Muscle of leg (tissue), 11 donors: Measurements from ENCODE around the gene SERPINI2. TPM values are rescaled to one million over a fixed set of nuclear protein-coding genes. Genes with fewer than 3 reads are reported as not detected.
"Not testable (repeated sequence)": the region's sequence is repeated elsewhere in the genome, so short reads cannot be mapped to it uniquely, and the experiment has no call there.

Experiments used
- DNase-seq: peaks from one replicate; pipeline ENCODE4 v3.0.0; 2013
- H3K27ac ChIP-seq: one replicate; pipeline ENCODE4 v1.5.1; 2013; ENCODE audit warnings: mild to moderate bottlenecking, low read length, control low read depth
- H3K27me3 ChIP-seq: one replicate; pipeline ENCODE4 v1.6.1; 2013; ENCODE audit warnings: low read length; ENCODE audit not compliant: control insufficient read depth, insufficient read depth
- H3K36me3 ChIP-seq: one replicate; pipeline ENCODE4 v1.6.1; 2013; ENCODE audit warnings: low read length; ENCODE audit not compliant: control insufficient read depth, insufficient read depth
- H3K4me1 ChIP-seq: one replicate; pipeline ENCODE4 v1.6.1; 2013; ENCODE audit warnings: low read length; ENCODE audit not compliant: control insufficient read depth, insufficient read depth
- H3K4me3 ChIP-seq: one replicate; pipeline ENCODE4 v1.5.1; 2013; ENCODE audit warnings: low read length, control low read depth
- H3K9me3 ChIP-seq: replicated peaks from 2 replicates; pipeline ENCODE4 v1.6.1; 2013; ENCODE audit warnings: low read depth, low read length; ENCODE audit not compliant: control insufficient read depth
- WGBS: methylation state at CpG from one replicate; pipeline ENCODE4 v1.1.5; 2013; ENCODE audit warnings: missing lambda C conversion rate; ENCODE audit not compliant: insufficient coverage; 5-methylcytosine and 5-hydroxymethylcytosine counted together
- polyA plus RNA-seq, 8 donors: library from polyadenylated mRNA; unstranded; fragments of 120-200 nt; gene quantifications; one replicate each; pipeline versions ENCODE4 v1.2.1 to v1.2.3, GENCODE V29; 2013; ENCODE audit warnings: inconsistent platforms in 1 of 8, low replicate concordance in 1 of 8; ENCODE audit not compliant: insufficient read length in 8 of 8, insufficient read depth in 1 of 8
- total RNA-seq: library from RNA; stranded (reverse); fragments of 120-200 nt; gene quantifications from one replicate; pipeline ENCODE4 v1.2.4, GENCODE V29; 2013

Gene SERPINI2
- total and polyA plus RNA-seq, 9 donors = 0.04 to 0.43 (median 0.22) TPM; not detected in 3

DNA sequence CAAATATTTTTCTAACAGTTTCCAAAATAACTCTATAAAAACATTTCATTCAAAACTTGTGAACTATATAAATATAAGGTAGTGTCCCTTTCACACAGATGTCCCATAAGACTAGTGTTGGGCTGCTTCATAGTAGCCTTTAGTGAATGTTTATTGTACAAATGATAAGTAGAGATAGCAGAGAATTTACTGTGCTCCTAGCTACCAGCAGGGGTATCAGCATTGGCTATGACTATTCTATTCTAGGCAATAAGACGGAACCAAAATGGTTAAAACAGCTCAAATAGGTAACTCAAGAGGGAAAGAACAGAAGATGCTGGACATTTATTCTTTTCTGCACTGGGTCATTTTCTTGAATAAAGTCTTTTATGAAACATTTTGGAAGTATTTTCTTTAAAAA lies 22.6 kb downstream of the SERPINI2 start:
- H3K27ac ChIP-seq = no peak overlapping the region
- H3K4me3 ChIP-seq = no peak overlapping the region
- H3K27me3 ChIP-seq = no peaks in the 10 kb centered on the region
- WGBS = 100% methylated on average over 1 of the region's 1 CpG
- DNase-seq = no peak
- H3K4me1 ChIP-seq = no peaks in the 10 kb centered on the region
- no peaks in the 10 kb centered on the region for H3K36me3 ChIP-seq
- no peaks in the 10 kb centered on the region for H3K9me3 ChIP-seq

DNA sequence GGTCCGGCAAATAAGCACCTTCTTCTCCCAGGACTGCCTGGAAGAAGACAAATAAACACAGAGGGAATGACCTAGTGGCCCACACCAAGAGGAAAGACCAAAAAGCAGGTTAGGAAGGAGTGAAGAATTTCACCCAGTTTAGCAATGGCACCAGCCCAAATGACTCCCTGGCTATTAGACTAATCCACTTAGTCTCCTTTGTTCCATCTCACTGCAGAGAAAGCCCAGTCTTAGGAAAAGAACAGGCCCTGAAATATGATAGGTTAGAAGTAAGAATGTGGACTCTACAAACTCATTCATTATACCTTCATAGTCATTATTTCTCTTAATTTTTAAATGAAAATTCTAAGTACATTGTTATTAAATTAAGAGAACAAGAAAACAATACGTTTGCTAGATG lies 23.2 kb downstream of the SERPINI2 start:
- no peak overlapping the region for H3K4me3 ChIP-seq
- H3K27ac ChIP-seq = no peak overlapping the region
- no peaks in the 10 kb centered on the region for H3K4me1 ChIP-seq
- H3K36me3 ChIP-seq = no peaks in the 10 kb centered on the region
- DNase-seq = no peak
- WGBS = no CpG with 5 or more reads among the region's 2 CpGs
- H3K27me3 ChIP-seq = no peaks in the 10 kb centered on the region
- no peaks in the 10 kb centered on the region for H3K9me3 ChIP-seq

GRCh38 chr3:167450195-167450594 lies 23.6 kb downstream of the SERPINI2 start:
- Histone ChIP-seq H3K27ac (no peak overlapping the region), H3K9me3 (no peaks in the 10 kb centered on the region), H3K4me3 (no peak overlapping the region), H3K27me3 (no peaks in the 10 kb centered on the region), H3K36me3 (no peaks in the 10 kb centered on the region), H3K4me1 (no peaks in the 10 kb centered on the region)
- WGBS = no CpG with 5 or more reads among the region's 5 CpGs
- DNase-seq = no peak

GRCh38 chr3:167445491-167445890 lies 28.4 kb downstream of the SERPINI2 start:
- Histone ChIP-seq H3K27ac (no peak overlapping the region), H3K9me3 (no peaks in the 10 kb centered on the region), H3K4me1 (no peaks in the 10 kb centered on the region), H3K36me3 (no peaks in the 10 kb centered on the region), H3K27me3 (no peaks in the 10 kb centered on the region), H3K4me3 (no peak overlapping the region)
- DNase-seq = peak; percentile 54

GRCh38 chr3:167441256-167441655 lies 32.6 kb downstream of the SERPINI2 start:
- H3K4me1 ChIP-seq = no peaks in the 10 kb centered on the region
- no peaks in the 10 kb centered on the region for H3K27me3 ChIP-seq
- WGBS = no CpG with 5 or more reads among the region's 2 CpGs
- no peak overlapping the region for H3K4me3 ChIP-seq
- no peak for DNase-seq
- H3K9me3 ChIP-seq = no peaks in the 10 kb centered on the region
- H3K36me3 ChIP-seq = no peaks in the 10 kb centered on the region
- H3K27ac ChIP-seq = no peak overlapping the region

GRCh38 chr3:167437428-167438139 lies 36.3 kb downstream of the SERPINI2 start:
- no CpG with 5 or more reads among the region's 2 CpGs for WGBS
- DNase-seq = no peak
- Histone ChIP-seq H3K4me3 (no peak overlapping the region), H3K9me3 (no peaks in the 10 kb centered on the region), H3K27ac (no peak overlapping the region), H3K36me3 (no peaks in the 10 kb centered on the region), H3K4me1 (no peaks in the 10 kb centered on the region), H3K27me3 (no peaks in the 10 kb centered on the region)

GRCh38 chr3:167426962-167427361 lies 46.9 kb downstream of the SERPINI2 start:
- DNase-seq, H3K27me3 ChIP-seq, H3K27ac ChIP-seq, H3K9me3 ChIP-seq, H3K4me1 ChIP-seq, H3K4me3 ChIP-seq, H3K36me3 ChIP-seq: not testable (repeated sequence)
- 100% methylated on average over 1 of the region's 3 CpGs for WGBS

- H3K27me3 ChIP-seq, DNase-seq, H3K36me3 ChIP-seq, H3K27ac ChIP-seq, H3K4me1 ChIP-seq, H3K9me3 ChIP-seq, H3K4me3 ChIP-seq: not testable (repeated sequence)
- WGBS = 75% methylated on average over 1 of the region's 4 CpGs
Observed at GRCh38 chr3:167422396-167422795, 51.4 kb downstream of the SERPINI2 start.

- no peak overlapping the region for H3K4me3 ChIP-seq
- peak; percentile 64 for DNase-seq
Observed at GRCh38 chr3:167409611-167410010, 64.2 kb downstream of the SERPINI2 start.

DNA sequence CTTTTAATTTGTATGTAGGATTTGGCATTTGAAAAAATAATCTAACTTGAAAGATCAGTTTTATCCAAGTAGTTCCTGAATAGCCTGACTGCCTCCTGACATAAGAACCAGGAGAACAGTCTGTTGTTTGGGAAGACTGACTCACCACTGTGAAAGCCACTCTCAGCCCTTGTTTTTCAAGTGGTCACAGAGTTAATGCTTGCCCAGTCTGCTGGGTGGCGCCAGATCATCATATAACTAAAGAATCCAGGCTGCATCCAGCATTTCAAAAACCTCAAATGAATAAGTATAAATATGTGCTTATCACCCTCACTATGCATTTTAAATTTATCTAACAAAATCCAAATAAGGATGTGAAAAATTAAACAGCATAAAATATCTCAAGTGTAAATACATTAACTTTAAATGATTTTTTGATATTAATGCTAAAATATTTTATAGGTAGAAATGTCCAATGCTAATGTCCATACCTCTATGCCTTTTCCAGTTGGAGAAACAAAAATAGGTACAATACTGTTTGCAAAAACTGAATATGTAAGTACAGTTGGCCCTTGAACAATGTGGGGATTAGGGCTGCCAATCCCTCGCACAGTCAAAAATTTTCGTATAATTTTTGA lies 66.9 kb downstream of the SERPINI2 start:
- Histone ChIP-seq H3K27ac (no peak overlapping the region), H3K36me3 (no peaks in the 10 kb centered on the region), H3K4me3 (no peak overlapping the region), H3K27me3 (no peaks in the 10 kb centered on the region), H3K4me1 (no peaks in the 10 kb centered on the region), H3K9me3 (no peaks in the 10 kb centered on the region)
- no CpG with 5 or more reads among the region's 3 CpGs for WGBS
- peak; percentile 80 for DNase-seq

More at GRCh38 chr3:167409611-167410010, 64.2 kb downstream of the SERPINI2 start:
- no peak overlapping the region for H3K27ac ChIP-seq
- no peaks in the 10 kb centered on the region for H3K9me3 ChIP-seq
- WGBS = no CpG with 5 or more reads among the region's 1 CpG
- no peaks in the 10 kb centered on the region for H3K36me3 ChIP-seq
- H3K27me3 ChIP-seq = no peaks in the 10 kb centered on the region
- H3K4me1 ChIP-seq = no peaks in the 10 kb centered on the region
